Panc1 (cell line): ENCODE measurements around the gene GNA12. TPM values are rescaled to one million over a fixed set of nuclear protein-coding genes. Genes with fewer than 3 reads are reported as not detected.

Experiments used
- ATAC-seq: fragments of 200-7000 bp; cut with Tn5 transposase; 2 replicates; pipeline ENCODE4 v1.9.1; 2020; ENCODE audit warnings: mild to moderate bottlenecking, moderate library complexity
- BruUV-seq: library from RNA; stranded (reverse); fragments of 400-500 nt; replicated peaks from 2 replicates; lab custom pipeline; 2021; lab: Mats Ljungman, UMichigan
- CTCF ChIA-PET: fragments of 300-600 bp; sonication (Branson Sonifier 250); formaldehyde crosslinking; loops from one replicate; lab custom pipeline; 2022; ENCODE audit warnings: antibody characterized with exemption; lab: Charles Lee
- POLR2A ChIA-PET: fragments of 300-600 bp; sonication (Branson Sonifier 250); formaldehyde crosslinking; loops from one replicate; lab custom pipeline; 2022; ENCODE audit warnings: antibody characterized with exemption; lab: Charles Lee
- DNase-seq: peaks from one replicate; pipeline ENCODE4 v3.0.0-alpha.2; 2010; ENCODE audit warnings: low read depth, low spot score
- H3K27ac ChIP-seq: 2 replicates; pipeline ENCODE4 v1.5.1; 2011; ENCODE audit warnings: mild to moderate bottlenecking, low read length, inconsistent platforms
- H3K27me3 ChIP-seq: fragments of 200-500 bp; sonication (Bioruptor generic); 2 replicates; pipeline ENCODE4 v1.6.0; 2014; ENCODE audit warnings: low read length, inconsistent platforms; ENCODE audit not compliant: control insufficient read depth, insufficient read depth
- H3K36me3 ChIP-seq: fragments of 200-500 bp; sonication (Bioruptor generic); 2 replicates; pipeline ENCODE4 v1.5.1; 2014; ENCODE audit warnings: inconsistent platforms, mild to moderate bottlenecking, low read length, moderate library complexity; ENCODE audit not compliant: control insufficient read depth, insufficient read depth
- H3K4me1 ChIP-seq: 2 replicates; pipeline ENCODE4 v1.5.1; 2011; ENCODE audit warnings: inconsistent platforms, mild to moderate bottlenecking, low read length, moderate library complexity; ENCODE audit not compliant: control insufficient read depth, insufficient read depth
- H3K4me3 ChIP-seq, 2 experiments: 2 replicates each; pipeline ENCODE4 v1.5.1; 2011 to 2012; ENCODE audit warnings: low read depth in 2 of 2, low read length in 2 of 2, mild to moderate bottlenecking in 2 of 2, inconsistent platforms in 1 of 2, moderate library complexity in 1 of 2
- H3K9me3 ChIP-seq: fragments of 200-500 bp; sonication (Bioruptor generic); 2 replicates; pipeline ENCODE4 v1.5.1; 2014; ENCODE audit warnings: low read depth, mild to moderate bottlenecking, inconsistent platforms, low read length, moderate library complexity; ENCODE audit not compliant: control insufficient read depth, insufficient read depth
- POLR2AphosphoS5 ChIP-seq: IDR thresholded peaks from 2 replicates; pipeline ENCODE4 v1.6.1; 2012; ENCODE audit warnings: mild to moderate bottlenecking, low read depth, low read length, moderate library complexity
- SIN3A ChIP-seq: IDR thresholded peaks from 2 replicates; pipeline ENCODE4 v1.6.1; 2012; ENCODE audit warnings: low read depth, mild to moderate bottlenecking, low read length, moderate library complexity, borderline replicate concordance; ENCODE audit not compliant: insufficient read depth
- TCF7L2 ChIP-seq: IDR thresholded peaks from 2 replicates; pipeline ENCODE4 v1.6.1; 2011; ENCODE audit warnings: mild to moderate bottlenecking, low read depth, low read length, inconsistent platforms
- in situ Hi-C: cut with HindIII; loops from 2 replicates; pipeline ENCODE4 v1.10.0; 2016; ENCODE audit warnings: low sequenced_read_pairs, low pct_unique_long_range_greater_than_20kb
- intact Hi-C: fragments of 100-400 bp; cut with micrococcal nuclease; formaldehyde crosslinking; loops from one replicate; pipeline ENCODE4 v1.10.0; 2022; ENCODE audit not compliant: unreplicated experiment
- total RNA-seq: library from RNA; stranded (reverse); gene quantifications from one replicate; pipeline ENCODE4 v1.2.1, GENCODE V29; 2021; ENCODE audit not compliant: unreplicated experiment
- TF ChIP-seq, protein P1 (sequence below), 2 experiments: IDR thresholded peaks; 2 replicates each; pipeline ENCODE4 v1.6.1; 2011 to 2012; ENCODE audit warnings: low read depth in 2 of 2, control low read depth in 1 of 2, low read length in 1 of 2, mild to moderate bottlenecking in 1 of 2, moderate library complexity in 1 of 2; ENCODE audit not compliant: insufficient read depth in 1 of 2
- TF ChIP-seq, protein P2 (sequence below): fragments of 450-650 bp; IDR thresholded peaks from 2 replicates; pipeline ENCODE4 v1.5.1; 2017; ENCODE audit warnings: mild to moderate bottlenecking

The GNA12 gene
- total RNA-seq, 1 experiment from 2014 or later, result 139 TPM

DNA sequence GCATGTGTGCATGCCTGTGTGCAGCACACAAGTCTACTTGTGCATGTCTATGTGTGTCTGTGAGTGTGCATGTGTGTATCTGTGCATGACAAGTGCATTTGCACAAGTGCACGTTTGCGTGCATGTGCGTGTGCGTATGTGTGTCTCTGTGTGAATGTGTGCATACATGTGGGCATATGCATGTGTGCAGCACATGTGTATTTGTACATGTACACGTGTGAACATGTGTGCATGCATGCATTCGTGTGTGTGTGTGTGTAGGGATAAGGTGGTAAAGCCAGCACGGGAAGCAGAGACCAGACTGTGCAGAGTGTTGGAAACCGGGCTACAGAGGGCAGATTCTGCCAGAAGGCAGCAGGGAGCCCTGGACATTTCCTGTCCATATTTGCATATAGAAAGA is 35.9 kb upstream of the GNA12 start:
- Histone ChIP-seq H3K4me1 (peaks cover 27% of the 10 kb centered on the region), H3K36me3 (no peaks in the 10 kb centered on the region), H3K4me3 (no peak overlapping the region), H3K27me3 (no peaks in the 10 kb centered on the region), H3K9me3 (no peaks in the 10 kb centered on the region), H3K27ac (no peak overlapping the region)
- ChIA-PET POLR2A (no interaction called here), CTCF (no interaction called here)
- DNase-seq, result no peak
- intact Hi-C loops (loop anchor here (10.0 kb wide), 1 partner anchor 415 kb away; no protein-coding TSS in a partner anchor), in situ Hi-C loops (no loop called here)
- no TSS peak for BruUV-seq
- TF ChIP-seq, protein P1, sequence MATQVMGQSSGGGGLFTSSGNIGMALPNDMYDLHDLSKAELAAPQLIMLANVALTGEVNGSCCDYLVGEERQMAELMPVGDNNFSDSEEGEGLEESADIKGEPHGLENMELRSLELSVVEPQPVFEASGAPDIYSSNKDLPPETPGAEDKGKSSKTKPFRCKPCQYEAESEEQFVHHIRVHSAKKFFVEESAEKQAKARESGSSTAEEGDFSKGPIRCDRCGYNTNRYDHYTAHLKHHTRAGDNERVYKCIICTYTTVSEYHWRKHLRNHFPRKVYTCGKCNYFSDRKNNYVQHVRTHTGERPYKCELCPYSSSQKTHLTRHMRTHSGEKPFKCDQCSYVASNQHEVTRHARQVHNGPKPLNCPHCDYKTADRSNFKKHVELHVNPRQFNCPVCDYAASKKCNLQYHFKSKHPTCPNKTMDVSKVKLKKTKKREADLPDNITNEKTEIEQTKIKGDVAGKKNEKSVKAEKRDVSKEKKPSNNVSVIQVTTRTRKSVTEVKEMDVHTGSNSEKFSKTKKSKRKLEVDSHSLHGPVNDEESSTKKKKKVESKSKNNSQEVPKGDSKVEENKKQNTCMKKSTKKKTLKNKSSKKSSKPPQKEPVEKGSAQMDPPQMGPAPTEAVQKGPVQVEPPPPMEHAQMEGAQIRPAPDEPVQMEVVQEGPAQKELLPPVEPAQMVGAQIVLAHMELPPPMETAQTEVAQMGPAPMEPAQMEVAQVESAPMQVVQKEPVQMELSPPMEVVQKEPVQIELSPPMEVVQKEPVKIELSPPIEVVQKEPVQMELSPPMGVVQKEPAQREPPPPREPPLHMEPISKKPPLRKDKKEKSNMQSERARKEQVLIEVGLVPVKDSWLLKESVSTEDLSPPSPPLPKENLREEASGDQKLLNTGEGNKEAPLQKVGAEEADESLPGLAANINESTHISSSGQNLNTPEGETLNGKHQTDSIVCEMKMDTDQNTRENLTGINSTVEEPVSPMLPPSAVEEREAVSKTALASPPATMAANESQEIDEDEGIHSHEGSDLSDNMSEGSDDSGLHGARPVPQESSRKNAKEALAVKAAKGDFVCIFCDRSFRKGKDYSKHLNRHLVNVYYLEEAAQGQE (IDR thresholded peaks at IDR 0.05; ENCODE audit: insufficient read depth in 1 of 2, low read depth in 2 of 2, low read length in 1 of 2), result no peak
- TF ChIP-seq SIN3A, result no peak
- TF ChIP-seq POLR2AphosphoS5, result no peak
- TF ChIP-seq, protein P2, sequence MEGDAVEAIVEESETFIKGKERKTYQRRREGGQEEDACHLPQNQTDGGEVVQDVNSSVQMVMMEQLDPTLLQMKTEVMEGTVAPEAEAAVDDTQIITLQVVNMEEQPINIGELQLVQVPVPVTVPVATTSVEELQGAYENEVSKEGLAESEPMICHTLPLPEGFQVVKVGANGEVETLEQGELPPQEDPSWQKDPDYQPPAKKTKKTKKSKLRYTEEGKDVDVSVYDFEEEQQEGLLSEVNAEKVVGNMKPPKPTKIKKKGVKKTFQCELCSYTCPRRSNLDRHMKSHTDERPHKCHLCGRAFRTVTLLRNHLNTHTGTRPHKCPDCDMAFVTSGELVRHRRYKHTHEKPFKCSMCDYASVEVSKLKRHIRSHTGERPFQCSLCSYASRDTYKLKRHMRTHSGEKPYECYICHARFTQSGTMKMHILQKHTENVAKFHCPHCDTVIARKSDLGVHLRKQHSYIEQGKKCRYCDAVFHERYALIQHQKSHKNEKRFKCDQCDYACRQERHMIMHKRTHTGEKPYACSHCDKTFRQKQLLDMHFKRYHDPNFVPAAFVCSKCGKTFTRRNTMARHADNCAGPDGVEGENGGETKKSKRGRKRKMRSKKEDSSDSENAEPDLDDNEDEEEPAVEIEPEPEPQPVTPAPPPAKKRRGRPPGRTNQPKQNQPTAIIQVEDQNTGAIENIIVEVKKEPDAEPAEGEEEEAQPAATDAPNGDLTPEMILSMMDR, result no peak
- TF ChIP-seq TCF7L2, result no peak
- no peak for ATAC-seq

DNA sequence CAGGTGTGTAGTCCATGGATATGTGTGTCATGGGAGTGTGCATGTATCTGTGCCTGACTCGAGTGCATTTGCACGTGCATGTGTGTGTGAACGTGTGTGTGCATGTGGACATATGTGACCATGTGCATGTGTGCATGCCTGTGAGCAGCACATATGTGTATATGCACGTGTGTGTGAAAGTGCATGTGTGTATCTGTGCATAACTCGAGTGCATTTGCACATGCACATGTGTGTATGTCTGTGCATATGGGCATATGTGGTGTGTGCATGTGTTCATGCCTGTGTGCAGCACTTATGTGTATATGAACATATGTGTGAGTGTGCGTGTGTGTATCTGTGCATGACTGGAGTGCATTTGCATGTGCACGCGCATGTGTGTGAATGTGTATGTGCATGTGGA is 35.2 kb upstream of the GNA12 start:
- BruUV-seq, result no TSS peak
- CTCF ChIA-PET, result no interaction called here
- in situ Hi-C loops, result no loop called here
- ATAC-seq (no peak), DNase-seq (no peak)
- TF ChIP-seq SIN3A (no peak), TCF7L2 (no peak), POLR2AphosphoS5 (no peak)
- TF ChIP-seq, protein P2, result no peak
- TF ChIP-seq, protein P1 (IDR thresholded peaks at IDR 0.05; ENCODE audit: insufficient read depth in 1 of 2, low read depth in 2 of 2, low read length in 1 of 2), result no peak
- Histone ChIP-seq H3K4me1 (peaks cover 25% of the 10 kb centered on the region), H3K27me3 (no peaks in the 10 kb centered on the region), H3K9me3 (no peaks in the 10 kb centered on the region), H3K27ac (no peak overlapping the region), H3K36me3 (no peaks in the 10 kb centered on the region), H3K4me3 (no peak overlapping the region)
- POLR2A ChIA-PET, result no interaction called here
- intact Hi-C loops, result no loop called here
